Measurements from ENCODE around the gene ABCC4. TPM values are rescaled to one million over a fixed set of nuclear protein-coding genes. Genes with fewer than 3 reads are reported as not detected.

The ABCC4 gene
- total and polyA plus RNA-seq, 2 experiments from 2014 or later = 4.3 to 12.2 TPM

- TF ChIP-seq EZH2phosphoT487 (IDR thresholded peaks at IDR 0.05; ENCODE audit: unreplicated experiment) (no peak), ZNF331 (CRISPR knock-in tag; IDR thresholded peaks at IDR 0.05; ENCODE audit: low read depth) (no peak), ZNF114 (CRISPR knock-in tag; IDR thresholded peaks at IDR 0.05) (no peak), EZH2 (IDR thresholded peaks at IDR 0.05; ENCODE audit: low read depth, unreplicated experiment) (no peak), CREB1 (CRISPR knock-in tag; IDR thresholded peaks at IDR 0.05; ENCODE audit: low read depth) (no peak), POLR2AphosphoS5 (IDR thresholded peaks at IDR 0.05; ENCODE audit: low read depth) (no peak), JUNB (IDR thresholded peaks at IDR 0.05; ENCODE audit: unreplicated experiment) (no peak)
These were observed 227.4 kb downstream of the ABCC4 start (continued) for GRCh38 chr13:95073747-95074311.

GRCh38 chr13:95067303-95067702 lies 233.9 kb downstream of the ABCC4 start:
- TF ChIP-seq, protein P1, sequence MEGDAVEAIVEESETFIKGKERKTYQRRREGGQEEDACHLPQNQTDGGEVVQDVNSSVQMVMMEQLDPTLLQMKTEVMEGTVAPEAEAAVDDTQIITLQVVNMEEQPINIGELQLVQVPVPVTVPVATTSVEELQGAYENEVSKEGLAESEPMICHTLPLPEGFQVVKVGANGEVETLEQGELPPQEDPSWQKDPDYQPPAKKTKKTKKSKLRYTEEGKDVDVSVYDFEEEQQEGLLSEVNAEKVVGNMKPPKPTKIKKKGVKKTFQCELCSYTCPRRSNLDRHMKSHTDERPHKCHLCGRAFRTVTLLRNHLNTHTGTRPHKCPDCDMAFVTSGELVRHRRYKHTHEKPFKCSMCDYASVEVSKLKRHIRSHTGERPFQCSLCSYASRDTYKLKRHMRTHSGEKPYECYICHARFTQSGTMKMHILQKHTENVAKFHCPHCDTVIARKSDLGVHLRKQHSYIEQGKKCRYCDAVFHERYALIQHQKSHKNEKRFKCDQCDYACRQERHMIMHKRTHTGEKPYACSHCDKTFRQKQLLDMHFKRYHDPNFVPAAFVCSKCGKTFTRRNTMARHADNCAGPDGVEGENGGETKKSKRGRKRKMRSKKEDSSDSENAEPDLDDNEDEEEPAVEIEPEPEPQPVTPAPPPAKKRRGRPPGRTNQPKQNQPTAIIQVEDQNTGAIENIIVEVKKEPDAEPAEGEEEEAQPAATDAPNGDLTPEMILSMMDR (conservative IDR thresholded peaks at IDR 0.05; ENCODE audit: low read depth in 2 of 2) = no peak
- H3K4me3 Mint-ChIP-seq = no peak overlapping the region
- no peak overlapping the region for H3K4me2 ChIP-seq
- ATAC-seq (no peak), DNase-seq (ENCODE audit: low spot score) (no peak)
- H3K27ac ChIP-seq (ENCODE audit: low read depth) = no peak overlapping the region
- no peaks in the 10 kb centered on the region; the same call in 1 of the 2 replicates for H3K36me3 ChIP-seq (ENCODE audit: insufficient read depth)
- no peaks in the 10 kb centered on the region for H3K4me1 ChIP-seq (ENCODE audit: insufficient read depth)
- H3K36me3 Mint-ChIP-seq (ENCODE audit: low read depth) = peaks cover 14% of the 10 kb centered on the region
- H3K27me3 ChIP-seq (ENCODE audit: insufficient read depth) = no peaks in the 10 kb centered on the region
- H3K27me3 Mint-ChIP-seq (ENCODE audit: insufficient read depth, low read depth, poor library complexity) = peaks cover 1% of the 10 kb centered on the region
- H3K9me3 Mint-ChIP-seq = no peaks in the 10 kb centered on the region; the same call in 2 of the 3 replicates
- no peak overlapping the region for H2AFZ ChIP-seq
- no peaks in the 10 kb centered on the region for H3K79me2 ChIP-seq (replicated peaks; ENCODE audit: insufficient read depth)
- no peaks in the 10 kb centered on the region for H3F3A ChIP-seq (replicated peaks; ENCODE audit: low read depth)
- H3K4me3 ChIP-seq = no peak overlapping the region
- no peaks in the 10 kb centered on the region for H3K9me2 ChIP-seq (ENCODE audit: insufficient read depth)
- no peaks in the 10 kb centered on the region; the same call in 2 of the 3 replicates for H3K4me1 Mint-ChIP-seq
- no peaks in the 10 kb centered on the region; the same call in 1 of the 2 replicates for H4K20me1 ChIP-seq (replicated peaks; ENCODE audit: insufficient read depth)
- 0 out of 2 replicates have a peak overlapping the region, but pooled peaks have one; percentile 15 for H3K27ac Mint-ChIP-seq

DNA sequence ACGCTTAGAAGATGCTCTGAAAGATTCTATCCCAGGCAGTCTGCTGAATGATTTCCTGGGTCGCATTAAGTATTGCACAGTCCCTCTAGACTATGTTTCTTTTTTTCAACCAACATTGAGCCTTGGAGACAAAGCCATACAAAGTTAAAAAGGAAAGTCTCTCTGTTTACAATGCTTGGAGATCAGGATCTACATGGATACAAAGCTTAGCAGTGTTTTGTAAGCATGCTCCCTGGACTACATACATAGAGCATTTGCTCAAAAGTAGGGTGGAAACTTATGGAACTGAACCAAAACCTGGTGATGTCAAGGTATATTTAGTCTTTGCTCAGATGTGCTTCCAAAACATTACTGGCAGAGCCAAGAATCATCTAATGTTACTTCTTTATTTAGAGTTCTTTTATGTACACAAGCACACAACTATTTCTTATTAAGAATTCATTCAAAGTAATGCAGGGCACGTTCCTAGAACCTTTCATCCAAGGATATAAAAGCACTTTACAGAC lies 241.2 kb downstream of the ABCC4 start:
- no peaks in the 10 kb centered on the region for H3K9me3 Mint-ChIP-seq
- no peaks in the 10 kb centered on the region for H3F3A ChIP-seq (replicated peaks; ENCODE audit: low read depth)
- no peak overlapping the region for H3K27ac ChIP-seq (ENCODE audit: low read depth)
- no peaks in the 10 kb centered on the region for H3K27me3 Mint-ChIP-seq (ENCODE audit: insufficient read depth, low read depth, poor library complexity)
- peaks cover 13% of the 10 kb centered on the region for H3K4me1 Mint-ChIP-seq
- H4K20me1 ChIP-seq (replicated peaks; ENCODE audit: insufficient read depth) = no peaks in the 10 kb centered on the region
- ATAC-seq (no peak), DNase-seq (ENCODE audit: low spot score) (no peak)
- H3K4me2 ChIP-seq = no peak overlapping the region
- no peaks in the 10 kb centered on the region for H3K36me3 ChIP-seq (ENCODE audit: insufficient read depth)
- no peak overlapping the region for H3K4me3 Mint-ChIP-seq
- H3K4me1 ChIP-seq (ENCODE audit: insufficient read depth) = peaks cover 6% of the 10 kb centered on the region; the same call in 1 of the 2 replicates
- no peaks in the 10 kb centered on the region for H3K79me2 ChIP-seq (replicated peaks; ENCODE audit: insufficient read depth)
- H2AFZ ChIP-seq = no peak overlapping the region
- H3K4me3 ChIP-seq = no peak overlapping the region
- no peak overlapping the region for H3K27ac Mint-ChIP-seq
- no peaks in the 10 kb centered on the region for H3K36me3 Mint-ChIP-seq (ENCODE audit: low read depth)
- no peaks in the 10 kb centered on the region for H3K9me2 ChIP-seq (ENCODE audit: insufficient read depth)
- H3K27me3 ChIP-seq (ENCODE audit: insufficient read depth) = no peaks in the 10 kb centered on the region
- TF ChIP-seq EZH2phosphoT487 (IDR thresholded peaks at IDR 0.05; ENCODE audit: unreplicated experiment) (no peak), JUNB (IDR thresholded peaks at IDR 0.05; ENCODE audit: unreplicated experiment) (no peak), ETS1 (IDR thresholded peaks at IDR 0.05) (no peak), ZNF462 (CRISPR knock-in tag; IDR thresholded peaks at IDR 0.05) (no peak), ZNF331 (CRISPR knock-in tag; IDR thresholded peaks at IDR 0.05; ENCODE audit: low read depth) (no peak), NANOG (IDR thresholded peaks at IDR 0.05; ENCODE audit: borderline replicate concordance) (no peak)
